HG02938 (cell line): ENCODE data around the gene SIGLEC7.

Experiments used
- ATAC-seq: cut with Tn5 transposase; IDR thresholded peaks from one replicate; pipeline ENCODE4 v1.9.1; 2021; ENCODE audit warnings: mild to moderate bottlenecking, moderate library complexity; ENCODE audit not compliant: unreplicated experiment

SIGLEC7 gene

GRCh38 chr19:51200071-51200666, 58.1 kb downstream of the SIGLEC7 start:
- ATAC-seq, result no peak

GRCh38 chr19:51201712-51202111, 59.6 kb downstream of the SIGLEC7 start:
- no peak for ATAC-seq
